ENCODE results near the gene NHS.

Gene NHS

GRCh38 chrX:17409566-17410290 lies 34.7 kb downstream of the NHS start:
- Histone ChIP-seq H3K9me3 (no peaks in the 10 kb centered on the region), H3K27me3 (no peaks in the 10 kb centered on the region), H3K4me3 (ENCODE audit: low read depth, low read length) (no peak overlapping the region; the same call in 1 of the 2 replicates), H3K4me1 (no peaks in the 10 kb centered on the region), H3K36me3 (no peaks in the 10 kb centered on the region)
- TF ChIP-seq CTCF (IDR thresholded peaks at IDR 0.05; ENCODE audit: low read depth, low read length): no peak
- DNase-seq: no peak

DNA sequence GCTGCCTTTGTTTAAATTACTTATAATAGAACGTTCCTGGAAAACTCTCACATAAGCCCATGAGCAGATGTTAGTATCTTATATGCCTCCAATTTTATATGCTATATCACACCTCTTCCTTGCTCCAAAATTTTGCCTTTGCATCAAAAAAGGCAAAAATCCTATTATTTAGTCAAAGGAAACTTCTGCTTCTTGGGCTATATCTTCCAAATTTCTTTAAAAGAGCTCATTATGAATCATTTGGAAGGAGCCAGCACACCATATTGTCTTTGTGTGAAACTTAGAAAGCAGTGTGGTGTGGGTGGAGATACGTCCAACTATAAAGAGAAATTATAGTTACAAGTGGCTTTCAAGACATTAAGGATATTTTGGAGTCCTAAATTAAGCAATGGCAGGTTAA lies 35.7 kb downstream of the NHS start:
- no peaks in the 10 kb centered on the region for H3K36me3 ChIP-seq
- no peak overlapping the region for H3K4me3 ChIP-seq (ENCODE audit: low read depth, low read length)
- no peaks in the 10 kb centered on the region for H3K4me1 ChIP-seq
- H3K27me3 ChIP-seq: no peaks in the 10 kb centered on the region
- no peak for DNase-seq
- TF ChIP-seq CTCF (IDR thresholded peaks at IDR 0.05; ENCODE audit: low read depth, low read length): no peak
- no peaks in the 10 kb centered on the region for H3K9me3 ChIP-seq

GRCh38 chrX:17411205-17411604 lies 36.2 kb downstream of the NHS start:
- no peaks in the 10 kb centered on the region for H3K4me1 ChIP-seq
- DNase-seq: no peak
- no peaks in the 10 kb centered on the region for H3K27me3 ChIP-seq
- no peak for TF ChIP-seq CTCF (IDR thresholded peaks at IDR 0.05; ENCODE audit: low read depth, low read length)
- H3K36me3 ChIP-seq: no peaks in the 10 kb centered on the region
- H3K4me3 ChIP-seq (ENCODE audit: low read depth, low read length): no peak overlapping the region
- H3K9me3 ChIP-seq: no peaks in the 10 kb centered on the region

DNA sequence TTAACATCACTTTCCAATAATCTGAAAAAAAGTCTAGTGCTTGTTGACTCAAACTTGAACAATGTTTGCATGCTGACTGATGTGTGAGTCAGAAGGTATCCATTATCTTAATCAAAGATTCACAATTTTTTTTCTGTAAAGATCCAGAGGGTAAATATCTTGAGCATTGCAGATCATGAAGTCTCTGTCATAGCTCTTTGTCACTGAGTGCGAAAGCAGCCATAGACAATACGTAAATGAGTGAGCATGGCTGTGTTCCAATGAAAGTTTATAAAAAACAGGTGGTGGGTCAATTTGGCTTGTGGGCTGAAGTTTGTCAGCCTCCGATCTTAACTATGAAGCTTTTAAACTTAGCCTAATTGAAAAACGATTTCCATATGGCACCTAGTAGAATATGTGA lies 37.7 kb downstream of the NHS start:
- Histone ChIP-seq H3K9me3 (no peaks in the 10 kb centered on the region), H3K4me1 (no peaks in the 10 kb centered on the region), H3K36me3 (no peaks in the 10 kb centered on the region), H3K27me3 (no peaks in the 10 kb centered on the region), H3K4me3 (ENCODE audit: low read depth, low read length) (no peak overlapping the region)
- no peak for TF ChIP-seq CTCF (IDR thresholded peaks at IDR 0.05; ENCODE audit: low read depth, low read length)
- no peak for DNase-seq

DNA sequence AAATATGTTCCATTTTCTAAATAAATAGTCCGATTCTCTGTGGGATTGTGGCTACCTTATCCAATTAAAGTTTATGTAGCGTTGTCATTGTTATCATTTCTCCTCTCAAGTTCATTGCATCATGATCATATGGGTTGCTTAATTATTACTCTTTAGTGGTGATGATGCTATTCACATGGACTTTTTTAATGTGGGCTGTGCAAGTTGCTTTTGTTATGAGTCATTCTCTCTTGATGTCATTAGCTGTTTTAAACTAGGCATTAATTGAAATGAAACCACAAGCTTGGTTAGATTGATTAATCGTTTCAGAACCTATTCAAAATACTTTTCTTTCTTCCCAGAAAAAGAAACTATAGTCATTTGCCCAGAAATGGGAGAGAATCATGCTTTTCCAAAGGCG lies 38.2 kb downstream of the NHS start:
- Histone ChIP-seq H3K4me3 (ENCODE audit: low read depth, low read length) (no peak overlapping the region; the same call in 1 of the 2 replicates), H3K9me3 (no peaks in the 10 kb centered on the region), H3K36me3 (no peaks in the 10 kb centered on the region), H3K4me1 (no peaks in the 10 kb centered on the region), H3K27me3 (no peaks in the 10 kb centered on the region)
- TF ChIP-seq CTCF (IDR thresholded peaks at IDR 0.05; ENCODE audit: low read depth, low read length): no peak
- DNase-seq: no peak

- Histone ChIP-seq H3K9me3 (no peaks in the 10 kb centered on the region), H3K4me1 (no peaks in the 10 kb centered on the region), H3K4me3 (ENCODE audit: low read depth, low read length) (no peak overlapping the region), H3K36me3 (no peaks in the 10 kb centered on the region), H3K27me3 (no peaks in the 10 kb centered on the region)
- no peak for DNase-seq
- no peak for TF ChIP-seq CTCF (IDR thresholded peaks at IDR 0.05; ENCODE audit: low read depth, low read length)
Observed at GRCh38 chrX:17414027-17414658, 39.1 kb downstream of the NHS start.

All from BE2C (cell line).